ENCODE measurements around the gene PRRG2. TPM values are rescaled to one million over a fixed set of nuclear protein-coding genes. Genes with fewer than 3 reads are reported as not detected.

The PRRG2 gene
- total RNA-seq, 1 experiment from 2014 or later = 0.64 TPM

GRCh38 chr19:49559443-49559842 is 21.7 kb upstream of the PRRG2 start:
- ATAC-seq (no peak), DNase-seq (ENCODE audit: low read depth, low spot score) (no peak)
- BruUV-seq (replicated peaks) = no TSS peak
- intact Hi-C loops (cut with micrococcal nuclease; ENCODE audit: unreplicated experiment) (no loop called here), in situ Hi-C loops (cut with HindIII; ENCODE audit: low pct_unique_long_range_greater_than_20kb, low sequenced_read_pairs) (no loop called here)
- Histone ChIP-seq H3K4me3 (ENCODE audit: low read depth in 2 of 2, low read length in 2 of 2) (no peak overlapping the region), H3K27me3 (ENCODE audit: control insufficient read depth, insufficient read depth, low read length) (no peaks in the 10 kb centered on the region), H3K36me3 (ENCODE audit: control insufficient read depth, insufficient read depth, low read length) (no peaks in the 10 kb centered on the region; the same call in 1 of the 2 replicates), H3K27ac (ENCODE audit: low read length) (no peak overlapping the region), H3K4me1 (ENCODE audit: control insufficient read depth, insufficient read depth, low read length) (no peaks in the 10 kb centered on the region), H3K9me3 (ENCODE audit: control insufficient read depth, insufficient read depth, low read depth, low read length) (no peaks in the 10 kb centered on the region)
- CTCF ChIA-PET = no interaction called here
- POLR2A ChIA-PET = no interaction called here
- TF ChIP-seq CTCF (IDR thresholded peaks at IDR 0.05) (no peak), POLR2AphosphoS5 (IDR thresholded peaks at IDR 0.05; ENCODE audit: low read depth, low read length) (no peak), REST (IDR thresholded peaks at IDR 0.05; ENCODE audit: insufficient read depth in 1 of 2, low read depth in 2 of 2, low read length in 1 of 2) (no peak), SIN3A (IDR thresholded peaks at IDR 0.05; ENCODE audit: borderline replicate concordance, insufficient read depth, low read depth, low read length) (no peak), TCF7L2 (IDR thresholded peaks at IDR 0.05; ENCODE audit: low read depth, low read length) (no peak)

- BruUV-seq (replicated peaks) = no TSS peak
- no peaks in the 10 kb centered on the region; the same call in 1 of the 2 replicates for H3K36me3 ChIP-seq (ENCODE audit: control insufficient read depth, insufficient read depth, low read length)
Measured at GRCh38 chr19:49559928-49560327, 21.2 kb upstream of the PRRG2 start.

More at GRCh38 chr19:49559928-49560327, 21.2 kb upstream of the PRRG2 start:
- in situ Hi-C loops (cut with HindIII; ENCODE audit: low pct_unique_long_range_greater_than_20kb, low sequenced_read_pairs) (no loop called here), intact Hi-C loops (cut with micrococcal nuclease; ENCODE audit: unreplicated experiment) (no loop called here)
- ChIA-PET POLR2A (no interaction called here), CTCF (no interaction called here)
- H3K9me3 ChIP-seq (ENCODE audit: control insufficient read depth, insufficient read depth, low read depth, low read length) = no peaks in the 10 kb centered on the region
- no peak overlapping the region for H3K27ac ChIP-seq (ENCODE audit: low read length)
- ATAC-seq (no peak), DNase-seq (ENCODE audit: low read depth, low spot score) (no peak)
- H3K27me3 ChIP-seq (ENCODE audit: control insufficient read depth, insufficient read depth, low read length) = no peaks in the 10 kb centered on the region
- TF ChIP-seq REST (IDR thresholded peaks at IDR 0.05; ENCODE audit: insufficient read depth in 1 of 2, low read depth in 2 of 2, low read length in 1 of 2) (no peak), SIN3A (IDR thresholded peaks at IDR 0.05; ENCODE audit: borderline replicate concordance, insufficient read depth, low read depth, low read length) (no peak), POLR2AphosphoS5 (IDR thresholded peaks at IDR 0.05; ENCODE audit: low read depth, low read length) (no peak), TCF7L2 (IDR thresholded peaks at IDR 0.05; ENCODE audit: low read depth, low read length) (no peak), CTCF (IDR thresholded peaks at IDR 0.05) (no peak)
- H3K4me1 ChIP-seq (ENCODE audit: control insufficient read depth, insufficient read depth, low read length) = no peaks in the 10 kb centered on the region
- no peak overlapping the region for H3K4me3 ChIP-seq (ENCODE audit: low read depth in 2 of 2, low read length in 2 of 2)
